DND-41 (cell line): ENCODE results near the gene MEGF11.

Experiments
- CTCF ChIP-seq: IDR thresholded peaks from 2 replicates; pipeline ENCODE4 v1.5.1; 2012; ENCODE audit warnings: borderline replicate concordance, low read length, moderate library complexity, mild to moderate bottlenecking; ENCODE audit not compliant: poor library complexity, severe bottlenecking; ENCODE audit errors: extremely low read depth
- EZH2 ChIP-seq: IDR thresholded peaks from 3 replicates; pipeline ENCODE4 v1.6.1; 2012; ENCODE audit warnings: borderline replicate concordance, low read depth, mild to moderate bottlenecking, moderate library complexity, low read length, inconsistent platforms; ENCODE audit not compliant: severe bottlenecking

DNA sequence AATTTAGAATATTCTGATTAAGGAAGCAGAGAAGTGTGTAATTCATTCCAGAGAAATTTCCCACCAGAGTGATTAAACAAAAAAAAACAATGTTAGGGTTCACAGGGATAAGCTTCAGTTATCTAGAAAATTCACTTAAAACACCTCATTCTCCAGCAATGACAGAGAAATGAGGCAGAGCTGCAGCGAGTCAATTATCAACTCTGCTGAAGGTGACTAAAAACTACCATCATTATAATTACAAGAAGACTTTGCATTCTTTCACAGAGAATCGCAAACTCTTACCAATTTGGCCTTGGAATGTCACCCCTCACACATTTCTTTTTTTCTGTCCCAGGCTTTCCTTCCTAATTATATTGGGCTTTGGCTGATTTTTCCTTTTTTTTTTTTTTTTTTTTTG is 267.1 kb downstream of the MEGF11 start:
- TF ChIP-seq CTCF (no peak), EZH2 (no peak)
